HG03460 (cell line): ENCODE results near the gene RNASEL.

Experiments
- ATAC-seq: cut with Tn5 transposase; IDR thresholded peaks from one replicate; pipeline ENCODE4 v1.9.1; 2021; ENCODE audit not compliant: unreplicated experiment

The RNASEL gene

GRCh38 chr1:182621906-182622305 is 32.9 kb upstream of the RNASEL start:
- ATAC-seq: no peak

DNA sequence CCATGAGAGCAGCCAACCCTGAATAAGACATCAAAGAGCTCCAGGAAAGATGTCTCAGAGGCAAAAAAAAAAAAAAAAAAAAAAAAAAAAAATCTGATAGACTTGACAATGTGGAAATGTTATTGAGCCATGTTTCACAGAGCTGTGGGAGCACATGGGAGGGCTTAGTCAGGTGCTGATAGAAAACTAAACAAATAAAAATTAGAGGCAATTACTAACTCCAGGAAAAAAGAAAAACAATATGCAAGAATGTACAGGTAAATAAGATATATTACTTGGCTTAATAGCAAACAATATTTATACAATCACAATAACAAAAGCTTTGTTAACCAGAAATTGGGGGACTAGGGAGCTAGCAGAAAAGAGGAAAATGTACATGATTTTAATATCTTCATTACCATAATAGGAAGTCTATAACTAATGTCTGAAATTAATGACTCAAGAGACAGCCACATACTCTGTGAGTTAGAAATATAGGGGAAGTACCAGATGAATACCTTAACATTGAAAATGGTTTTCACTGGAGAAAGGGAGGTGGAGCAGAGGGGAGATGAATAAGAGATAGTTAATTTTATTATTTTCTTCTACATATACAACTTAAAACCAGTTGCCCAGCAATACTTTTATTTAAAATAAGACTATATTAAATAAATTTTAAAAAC is 32.0 kb upstream of the RNASEL start:
- ATAC-seq: no peak

- ATAC-seq: no peak
These were observed 28.8 kb upstream of the RNASEL start for GRCh38 chr1:182617734-182618351.

GRCh38 chr1:182617014-182617429 is 28.0 kb upstream of the RNASEL start:
- no peak for ATAC-seq

GRCh38 chr1:182616130-182617013 is 27.3 kb upstream of the RNASEL start:
- peak; percentile 68 for ATAC-seq

GRCh38 chr1:182615468-182616129 is 26.5 kb upstream of the RNASEL start:
- peak; percentile 13 for ATAC-seq

DNA sequence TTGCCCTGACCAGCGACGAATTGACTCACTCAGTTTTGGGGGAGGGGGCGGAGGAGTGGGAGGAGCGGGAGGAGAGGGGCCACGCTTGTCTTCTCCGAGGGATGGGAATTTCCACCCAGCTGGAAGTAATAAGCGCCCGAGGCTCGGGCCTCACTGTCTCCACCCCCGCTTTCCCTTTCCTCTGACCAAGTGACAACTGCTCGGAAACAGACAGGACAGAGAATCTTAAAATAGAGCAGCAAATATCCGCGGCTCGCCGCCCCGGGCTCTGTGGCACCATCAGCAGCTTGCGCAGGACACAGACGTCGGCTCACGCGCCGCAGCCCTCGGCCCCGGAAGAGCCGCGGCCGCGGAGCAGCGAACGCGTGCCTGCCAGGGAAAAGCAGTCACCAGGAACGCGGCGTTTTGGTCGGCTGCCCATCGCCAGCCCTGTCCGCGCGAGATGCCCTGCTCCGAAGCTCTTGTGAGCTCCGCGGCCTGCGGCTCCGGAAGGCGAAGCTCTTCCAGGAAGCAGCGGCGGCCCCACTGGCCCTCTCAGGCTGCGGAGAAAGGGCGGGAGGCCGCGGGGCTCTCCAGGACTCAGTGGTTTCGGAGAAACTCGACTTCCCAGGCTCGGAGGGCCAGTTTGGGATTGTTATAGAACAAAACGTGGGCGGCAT is 25.9 kb upstream of the RNASEL start:
- ATAC-seq: peak; percentile 40

GRCh38 chr1:182611787-182612186 is 22.7 kb upstream of the RNASEL start:
- ATAC-seq: no peak

GRCh38 chr1:182611326-182611725 is 22.3 kb upstream of the RNASEL start:
- no peak for ATAC-seq

DNA sequence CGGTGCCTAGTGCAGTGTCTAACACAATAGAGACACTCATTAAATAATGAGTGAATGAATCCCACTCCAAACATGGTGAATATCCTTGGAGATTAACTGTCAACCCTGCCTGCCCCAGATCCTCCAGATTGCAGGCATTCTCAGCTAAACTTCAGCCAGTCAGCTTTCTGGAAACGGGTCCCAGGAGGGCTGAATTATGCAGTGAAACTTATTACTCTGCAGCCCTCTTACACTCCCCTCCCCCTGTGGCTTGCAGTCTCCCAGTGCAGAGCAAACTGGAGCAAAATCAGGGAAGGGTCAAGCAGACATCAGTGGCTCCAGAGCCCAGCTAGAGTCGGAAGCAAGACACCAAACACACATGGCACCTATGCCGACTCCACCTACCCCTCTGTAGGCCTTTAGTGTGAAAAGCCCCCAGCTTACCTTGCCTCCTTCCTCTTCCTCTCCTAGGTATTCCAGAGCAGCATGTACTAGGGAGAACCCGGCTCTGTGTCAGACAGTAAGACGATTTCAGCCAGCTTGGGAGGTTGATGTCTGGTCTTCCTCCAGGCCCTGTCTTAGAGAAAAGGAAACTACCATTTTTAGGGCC is 21.6 kb upstream of the RNASEL start:
- ATAC-seq: no peak

GRCh38 chr1:182608845-182609610 is 20.0 kb upstream of the RNASEL start:
- ATAC-seq: no peak

- no peak for ATAC-seq
These were observed 19.2 kb upstream of the RNASEL start for GRCh38 chr1:182608236-182608635.

GRCh38 chr1:182607566-182607965 is 18.5 kb upstream of the RNASEL start:
- ATAC-seq: no peak

DNA sequence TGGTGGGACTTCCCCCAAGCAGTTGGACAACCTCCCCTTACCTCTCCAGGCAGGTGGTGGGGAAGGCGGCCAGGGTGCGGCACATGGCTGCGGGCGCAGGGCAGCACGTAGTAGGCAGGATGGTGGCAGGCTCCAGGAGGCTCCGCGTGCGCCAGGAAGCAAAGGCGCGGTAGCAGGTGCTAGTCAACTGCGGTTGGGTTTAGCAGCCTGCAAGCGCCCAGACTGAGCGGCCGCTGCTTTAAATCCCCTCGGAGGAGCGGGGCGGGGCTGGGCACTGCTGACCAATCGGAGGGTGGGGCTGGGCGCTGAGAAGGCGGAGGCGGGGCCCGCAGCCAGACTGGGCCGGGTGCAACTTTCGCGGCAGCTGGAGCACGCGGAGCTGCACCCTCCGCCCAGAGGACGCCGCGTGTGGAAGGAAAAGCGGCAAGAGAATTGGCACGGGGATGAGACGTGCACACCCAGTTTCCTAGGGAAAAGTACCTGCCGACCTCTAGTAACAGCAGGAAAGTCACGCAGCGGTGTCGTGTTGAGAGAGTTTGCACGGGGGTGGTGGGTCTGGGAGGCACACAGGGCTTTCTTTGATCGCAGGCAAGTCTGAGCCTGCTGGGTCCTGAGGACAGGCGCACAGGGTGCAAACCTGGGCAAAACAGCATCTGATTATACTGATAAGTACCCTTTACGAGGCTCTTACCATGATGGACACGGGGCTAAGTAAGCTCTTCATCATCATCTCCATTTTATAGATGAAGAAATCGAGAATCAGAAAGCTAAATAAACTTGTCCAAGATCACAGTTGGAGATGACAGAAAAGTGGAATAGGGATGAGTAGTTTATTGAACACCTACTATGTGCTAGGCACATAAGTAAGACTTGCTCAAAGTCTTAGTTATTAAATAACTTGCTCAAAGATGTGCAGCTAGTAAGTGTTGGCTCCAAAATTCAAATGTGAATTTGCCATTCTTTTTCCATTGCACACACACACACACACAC is 15.4 kb upstream of the RNASEL start, which contains the start of gene RGS16:
Gene RGS16, minus strand, starts transcription at position 215 of the 990 bp plus-strand sequence. Its CDS starts 130 bp downstream, at position 85.
- peak; percentile 93 for ATAC-seq

DNA sequence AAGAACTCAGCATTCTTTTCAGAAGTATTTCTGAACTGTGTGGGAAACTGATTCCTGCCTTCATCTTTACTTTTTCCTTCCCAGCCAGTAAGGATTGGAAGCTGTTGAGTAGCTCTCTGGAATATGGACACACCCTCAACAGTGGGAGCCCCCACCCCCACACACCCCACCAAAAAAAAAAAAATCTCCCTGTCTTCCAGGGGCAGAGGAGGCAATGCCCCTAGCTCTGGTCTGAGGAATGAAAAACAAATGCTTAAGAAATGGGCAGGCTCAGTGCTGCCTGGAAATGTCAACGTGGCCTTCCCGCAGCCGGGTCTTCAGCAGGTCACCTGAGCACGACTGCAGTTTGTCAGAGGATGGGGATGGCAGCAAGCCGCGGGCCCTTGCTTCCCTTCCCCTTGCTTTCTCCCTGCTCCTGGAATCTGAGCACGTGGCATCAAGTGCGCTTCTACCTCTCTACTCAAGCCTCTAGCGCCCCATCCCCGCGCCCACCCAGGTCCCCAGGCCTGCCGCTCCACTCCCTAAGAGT is 14.7 kb upstream of the RNASEL start:
- no peak for ATAC-seq

DNA sequence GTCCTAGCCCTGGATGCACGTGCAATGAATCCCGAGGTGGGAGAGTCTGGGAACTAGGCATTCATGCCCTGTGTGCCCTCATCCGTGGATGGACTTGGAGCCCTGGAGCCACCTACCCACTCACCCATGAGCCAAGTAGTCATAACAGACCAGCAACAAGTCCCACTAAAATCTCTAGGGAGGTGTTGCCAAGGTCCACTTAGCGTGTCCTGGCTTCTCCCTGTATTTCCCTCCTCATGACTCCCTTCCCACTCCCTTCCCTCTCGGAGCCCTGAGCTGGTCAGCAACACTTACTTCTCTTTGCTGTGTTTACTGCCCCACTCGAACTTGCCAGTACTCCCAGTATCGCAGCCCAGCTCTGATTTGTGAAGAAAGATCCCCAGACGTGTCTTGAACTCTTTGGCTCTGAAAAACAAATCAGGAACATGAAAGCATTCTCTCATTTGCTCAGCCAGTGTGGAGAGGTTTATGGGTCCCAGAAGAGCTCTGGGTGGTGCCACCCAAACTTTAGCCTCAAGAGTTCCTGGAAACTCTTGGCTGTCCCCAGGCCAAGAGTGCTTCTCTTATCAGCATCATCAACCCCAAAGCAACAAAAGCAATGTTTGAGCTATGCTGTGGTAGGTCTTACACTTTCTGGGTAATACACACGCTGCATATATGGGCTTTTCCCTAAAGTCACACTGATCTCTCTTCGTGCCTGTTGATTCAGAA is 14.0 kb upstream of the RNASEL start:
- no peak for ATAC-seq

GRCh38 chr1:182601913-182602312 is 12.9 kb upstream of the RNASEL start:
- no peak for ATAC-seq

- no peak for ATAC-seq
These were observed 12.3 kb upstream of the RNASEL start for GRCh38 chr1:182601416-182601786.
